ENCODE results near the gene SLC6A11.

DNA sequence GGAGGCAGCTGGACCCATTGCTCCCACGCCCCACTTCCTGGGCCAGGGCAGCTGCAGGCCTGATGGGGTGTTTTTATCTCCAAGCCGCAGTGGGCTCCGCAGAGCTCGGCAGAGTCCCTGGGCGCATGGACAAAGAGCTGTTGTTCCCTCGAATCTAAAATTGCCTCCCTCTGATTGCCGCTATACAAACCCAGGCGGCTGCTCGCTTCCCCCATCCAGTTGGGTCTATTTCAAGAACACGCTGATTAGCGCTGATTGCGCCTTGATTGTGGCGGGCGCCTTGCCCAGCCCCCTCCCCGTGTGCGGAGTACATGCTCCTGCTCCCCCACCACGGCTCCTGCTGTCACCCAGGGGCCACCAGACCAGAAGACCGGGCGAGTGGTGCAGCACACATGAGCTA lies 133.2 kb downstream of the SLC6A11 start:
- TF ChIP-seq, protein P1, sequence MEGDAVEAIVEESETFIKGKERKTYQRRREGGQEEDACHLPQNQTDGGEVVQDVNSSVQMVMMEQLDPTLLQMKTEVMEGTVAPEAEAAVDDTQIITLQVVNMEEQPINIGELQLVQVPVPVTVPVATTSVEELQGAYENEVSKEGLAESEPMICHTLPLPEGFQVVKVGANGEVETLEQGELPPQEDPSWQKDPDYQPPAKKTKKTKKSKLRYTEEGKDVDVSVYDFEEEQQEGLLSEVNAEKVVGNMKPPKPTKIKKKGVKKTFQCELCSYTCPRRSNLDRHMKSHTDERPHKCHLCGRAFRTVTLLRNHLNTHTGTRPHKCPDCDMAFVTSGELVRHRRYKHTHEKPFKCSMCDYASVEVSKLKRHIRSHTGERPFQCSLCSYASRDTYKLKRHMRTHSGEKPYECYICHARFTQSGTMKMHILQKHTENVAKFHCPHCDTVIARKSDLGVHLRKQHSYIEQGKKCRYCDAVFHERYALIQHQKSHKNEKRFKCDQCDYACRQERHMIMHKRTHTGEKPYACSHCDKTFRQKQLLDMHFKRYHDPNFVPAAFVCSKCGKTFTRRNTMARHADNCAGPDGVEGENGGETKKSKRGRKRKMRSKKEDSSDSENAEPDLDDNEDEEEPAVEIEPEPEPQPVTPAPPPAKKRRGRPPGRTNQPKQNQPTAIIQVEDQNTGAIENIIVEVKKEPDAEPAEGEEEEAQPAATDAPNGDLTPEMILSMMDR (IDR thresholded peaks at IDR 0.05), result no peak
- TF ChIP-seq POLR2A (IDR thresholded peaks at IDR 0.05), result no peak

Data from uterus (tissue), 2 donors.